LNCaP clone FGC (cell line): ENCODE measurements around the gene GLIS1.

Source experiments
- DNase-seq: peaks from one replicate; pipeline ENCODE4 v3.0.0-alpha.2; 2011; ENCODE audit warnings: low read depth
- H3K4me3 ChIP-seq: 2 replicates; pipeline ENCODE4 v1.5.1; 2011; ENCODE audit warnings: mild to moderate bottlenecking, low read depth, low read length, control low read depth
- TF ChIP-seq, protein P1 (sequence below): IDR thresholded peaks from 2 replicates; pipeline ENCODE4 v1.5.1; 2012; ENCODE audit warnings: mild to moderate bottlenecking; ENCODE audit not compliant: control insufficient read depth, insufficient read depth; ENCODE audit errors: extremely low read depth

The GLIS1 gene

DNA sequence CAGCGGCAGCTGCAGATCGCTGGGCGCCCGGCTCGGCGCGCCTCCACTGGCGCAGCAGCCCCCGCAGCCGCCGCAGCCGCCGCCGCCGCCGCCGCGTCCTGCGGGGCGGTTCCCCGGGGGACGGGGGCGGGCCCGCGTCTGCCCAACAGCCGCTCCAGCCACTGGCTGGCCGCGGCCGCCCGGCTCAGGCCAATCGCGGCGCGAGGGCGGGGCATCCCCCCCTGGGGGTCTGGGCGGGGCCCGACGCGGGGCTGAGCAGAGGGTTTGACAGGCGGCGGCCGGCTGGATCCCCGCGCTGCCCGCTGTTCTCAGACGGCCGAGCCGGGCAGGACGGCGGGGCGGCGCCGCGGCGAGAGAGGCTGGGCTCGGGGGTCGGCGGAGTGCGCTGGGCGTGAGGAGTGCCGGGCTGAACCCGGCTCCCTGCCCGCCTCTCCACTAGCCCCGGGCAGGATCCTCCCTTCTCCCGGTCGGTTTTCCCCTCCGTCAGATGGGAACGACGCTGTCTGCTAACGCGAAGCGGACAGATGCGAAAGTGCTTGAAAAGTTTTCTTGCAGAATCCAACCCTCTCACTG lies at the start of gene GLIS1:
Gene GLIS1 (minus strand): TSS at position 56 of the 573 bp plus-strand sequence. CDS start 1,100 bp downstream, outside the sequence.
- peak; percentile 21 for DNase-seq
- peak within 1 kb of the TSS; percentile 57 for H3K4me3 ChIP-seq
- TF ChIP-seq, protein P1, sequence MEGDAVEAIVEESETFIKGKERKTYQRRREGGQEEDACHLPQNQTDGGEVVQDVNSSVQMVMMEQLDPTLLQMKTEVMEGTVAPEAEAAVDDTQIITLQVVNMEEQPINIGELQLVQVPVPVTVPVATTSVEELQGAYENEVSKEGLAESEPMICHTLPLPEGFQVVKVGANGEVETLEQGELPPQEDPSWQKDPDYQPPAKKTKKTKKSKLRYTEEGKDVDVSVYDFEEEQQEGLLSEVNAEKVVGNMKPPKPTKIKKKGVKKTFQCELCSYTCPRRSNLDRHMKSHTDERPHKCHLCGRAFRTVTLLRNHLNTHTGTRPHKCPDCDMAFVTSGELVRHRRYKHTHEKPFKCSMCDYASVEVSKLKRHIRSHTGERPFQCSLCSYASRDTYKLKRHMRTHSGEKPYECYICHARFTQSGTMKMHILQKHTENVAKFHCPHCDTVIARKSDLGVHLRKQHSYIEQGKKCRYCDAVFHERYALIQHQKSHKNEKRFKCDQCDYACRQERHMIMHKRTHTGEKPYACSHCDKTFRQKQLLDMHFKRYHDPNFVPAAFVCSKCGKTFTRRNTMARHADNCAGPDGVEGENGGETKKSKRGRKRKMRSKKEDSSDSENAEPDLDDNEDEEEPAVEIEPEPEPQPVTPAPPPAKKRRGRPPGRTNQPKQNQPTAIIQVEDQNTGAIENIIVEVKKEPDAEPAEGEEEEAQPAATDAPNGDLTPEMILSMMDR: no peak

GRCh38 chr1:53787655-53788054 lies 48.7 kb upstream of the GLIS1 start:
- DNase-seq: no peak
- TF ChIP-seq, protein P1: no peak

DNA sequence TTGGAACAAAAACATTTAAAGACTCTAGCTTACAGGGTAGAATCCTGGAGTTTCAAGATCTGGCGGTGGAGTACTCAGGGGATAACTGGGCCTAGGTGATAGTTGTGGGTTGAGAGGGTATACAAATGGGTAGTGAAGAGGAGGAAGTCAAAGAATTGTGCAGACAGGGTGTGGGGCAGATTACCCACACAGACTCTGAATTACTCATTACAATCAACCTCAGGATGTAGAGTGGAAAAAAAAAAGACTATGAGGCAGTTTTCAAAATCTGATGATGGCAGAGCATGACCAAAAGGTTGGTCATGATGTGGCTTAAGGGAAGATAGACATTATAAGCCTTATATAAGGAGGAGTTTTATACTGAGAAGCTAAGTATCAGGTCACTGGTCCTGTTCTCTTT lies 44.1 kb upstream of the GLIS1 start:
- no peak for DNase-seq
- no peak overlapping the region for H3K4me3 ChIP-seq
- TF ChIP-seq, protein P1: no peak

More at GRCh38 chr1:53787655-53788054, 48.7 kb upstream of the GLIS1 start:
- H3K4me3 ChIP-seq: no peak overlapping the region

GRCh38 chr1:53781654-53782053 lies 42.7 kb upstream of the GLIS1 start:
- DNase-seq: no peak
- no peak overlapping the region for H3K4me3 ChIP-seq
- TF ChIP-seq, protein P1: no peak

GRCh38 chr1:53777272-53777671 lies 38.3 kb upstream of the GLIS1 start:
- no peak overlapping the region for H3K4me3 ChIP-seq
- TF ChIP-seq, protein P1: no peak
- DNase-seq: no peak

DNA sequence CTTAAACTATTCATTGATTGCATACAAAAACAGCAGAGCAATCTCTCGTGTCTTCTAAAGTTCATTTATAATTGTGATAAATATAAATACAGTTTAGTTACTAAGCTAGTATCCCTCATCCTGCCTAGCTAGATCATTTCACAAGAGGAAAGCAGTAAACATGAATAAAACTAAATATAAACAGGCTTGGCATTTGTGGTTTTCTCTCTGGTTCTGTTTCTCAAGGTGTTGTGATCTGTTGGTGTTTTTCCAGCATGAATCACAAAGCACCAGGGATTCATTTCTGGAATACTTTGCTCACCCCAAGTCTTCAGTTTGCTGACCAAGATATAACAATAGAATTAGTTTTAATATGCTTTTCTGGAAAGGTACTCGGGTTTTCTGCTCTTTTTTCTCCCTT lies 32.7 kb upstream of the GLIS1 start:
- no peak for DNase-seq
- H3K4me3 ChIP-seq: no peak overlapping the region
- TF ChIP-seq, protein P1: no peak

- TF ChIP-seq, protein P1: no peak
- no peak for DNase-seq
- H3K4me3 ChIP-seq: no peak overlapping the region
Observed at GRCh38 chr1:53769780-53770179, 30.8 kb upstream of the GLIS1 start.
